Limb (tissue), 2 donors: Measurements from ENCODE around the gene DAPK3.

Experiments used
- DNase-seq, 2 donors: peaks; one replicate each; pipeline ENCODE4 v3.0.0-alpha.2; 2016; ENCODE audit errors: extremely low spot score in 2 of 2

DAPK3 gene

GRCh38 chr19:3919793-3920192 lies 51.1 kb downstream of the DAPK3 start:
- no peak for DNase-seq

- DNase-seq = no peak
These were observed 54.9 kb downstream of the DAPK3 start for GRCh38 chr19:3916033-3916432.

GRCh38 chr19:3914199-3914598 lies 56.7 kb downstream of the DAPK3 start:
- no peak for DNase-seq

- no peak for DNase-seq
These were observed 60.8 kb downstream of the DAPK3 start for GRCh38 chr19:3910105-3910504.
